K562 (cell line): ENCODE measurements around the gene NCKIPSD. TPM values are rescaled to one million over a fixed set of nuclear protein-coding genes. Genes with fewer than 3 reads are reported as not detected.

Source experiments
- ATAC-seq: fragments of 200-7000 bp; cut with Tn5 transposase; 3 replicates; pipeline ENCODE4 v1.9.1; 2020; ENCODE audit warnings: moderate library complexity
- BruUV-seq: library from RNA; stranded (reverse); fragments of 400-500 nt; replicated peaks from 2 replicates; lab custom pipeline; 2021; lab: Mats Ljungman, UMichigan
- CTCF ChIA-PET: fragments of 300-600 bp; formaldehyde crosslinking; extraction: SDS; loops from one replicate; lab custom pipeline; 2021; ENCODE audit warnings: low intra/inter-chr PET ratio; lab: Yijun Ruan, JAX
- POLR2A ChIA-PET: fragments of 300-600, 350-650 bp; sonication (Branson Sonifier 250); formaldehyde crosslinking; extraction: SDS; loops from one replicate; lab custom pipeline; 2021; ENCODE audit warnings: antibody characterized with exemption, inconsistent platforms; lab: Yijun Ruan, JAX
- DNase-seq, 4 experiments: peaks; one replicate each; pipeline versions ENCODE4 v3.0.0 to v3.0.0-alpha.2; 2011 to 2018; ENCODE audit warnings: low spot score in 3 of 4, mixed read lengths in 3 of 4; ENCODE audit errors: extremely low read depth in 1 of 4
- FAIRE-seq: peaks from 2 replicates; lab custom pipeline; 2011; peaks lifted over from hg19 to GRCh38; lab: Jason Lieb, UNC
- H2AFZ ChIP-seq: 2 replicates; pipeline ENCODE4 v1.6.0; 2011; ENCODE audit warnings: low read depth, low read length, control low read depth, inconsistent platforms
- H3K27ac ChIP-seq: fragments of 200-600 bp; 3 replicates; pipeline ENCODE4 v1.8.0; 2011; ENCODE audit warnings: low read depth, mild to moderate bottlenecking, control low read depth, inconsistent platforms, low read length, moderate library complexity, mixed read lengths; ENCODE audit errors: extremely low read depth
- H3K27me3 ChIP-seq, 2 experiments: fragments of 300-600 bp in 1 of 2; 2 replicates in 1 of 2; 3 replicates in 1 of 2; pipeline versions ENCODE4 v1.6.0 to v1.8.0; 2011; ENCODE audit warnings: inconsistent platforms in 2 of 2, low read length in 2 of 2, mild to moderate bottlenecking in 1 of 2, mixed read lengths in 1 of 2, moderate library complexity in 1 of 2; ENCODE audit not compliant: control insufficient read depth in 2 of 2, insufficient read depth in 2 of 2
- H3K36me3 ChIP-seq: fragments of 300-600 bp; 3 replicates; pipeline ENCODE4 v1.8.0; 2011; ENCODE audit warnings: mild to moderate bottlenecking, low read length, inconsistent platforms; ENCODE audit not compliant: control insufficient read depth, insufficient read depth
- H3K4me1 ChIP-seq, 2 experiments: fragments of 200-600 bp in 1 of 2; replicated peaks in 1 of 2; 2 replicates in 1 of 2; 3 replicates in 1 of 2; pipeline versions ENCODE4 v1.5.1 to v1.8.0; 2011; ENCODE audit warnings: inconsistent platforms in 2 of 2, low read length in 2 of 2, mild to moderate bottlenecking in 1 of 2, mixed read lengths in 1 of 2, moderate library complexity in 1 of 2; ENCODE audit not compliant: control insufficient read depth in 2 of 2, insufficient read depth in 2 of 2
- H3K4me2 ChIP-seq: 2 replicates; pipeline ENCODE4 v1.6.1; 2011; ENCODE audit warnings: low read length, control low read depth, inconsistent platforms, mixed read lengths; ENCODE audit not compliant: insufficient read depth
- H3K4me3 ChIP-seq: fragments of 200-600 bp; sonication (generic), shearing (Covaris generic); 2 replicates; pipeline ENCODE4 v1.5.1; 2016; ENCODE audit warnings: control low read depth, inconsistent platforms
- H3K79me2 ChIP-seq: fragments of 200-600 bp; 3 replicates; pipeline ENCODE4 v1.8.0; 2011; ENCODE audit warnings: low read length, inconsistent platforms; ENCODE audit not compliant: control insufficient read depth, insufficient read depth
- H3K9ac ChIP-seq, 2 experiments: 2 replicates each; pipeline versions ENCODE4 v1.6.0 to v1.6.1; 2011; ENCODE audit warnings: low read depth in 2 of 2, low read length in 2 of 2, control low read depth in 1 of 2, inconsistent platforms in 1 of 2, mild to moderate bottlenecking in 1 of 2, mixed read lengths in 1 of 2; ENCODE audit not compliant: insufficient read depth in 1 of 2
- H3K9me1 ChIP-seq: one replicate; pipeline ENCODE4 v1.6.0; 2011; ENCODE audit warnings: inconsistent platforms, mild to moderate bottlenecking, low read length, moderate library complexity; ENCODE audit not compliant: control insufficient read depth, insufficient read depth
- H3K9me3 ChIP-seq: replicated peaks from 2 replicates; pipeline ENCODE4 v1.5.1; 2011; ENCODE audit warnings: low read depth, low read length, inconsistent platforms; ENCODE audit not compliant: control insufficient read depth, insufficient read depth
- H4K20me1 ChIP-seq: replicated peaks from 2 replicates; pipeline ENCODE4 v1.6.1; 2011; ENCODE audit warnings: low read length, inconsistent platforms, mixed read lengths; ENCODE audit not compliant: control insufficient read depth, insufficient read depth
- ADNP ChIP-seq: fragments of 200-800 bp; sonication (Bioruptor generic); IDR thresholded peaks from 2 replicates; pipeline ENCODE4 v1.6.1; 2016; ENCODE audit warnings: missing genetic modification characterization, missing compliant biosample characterization
- ATF7 ChIP-seq: fragments of 450-650 bp; IDR thresholded peaks from 2 replicates; pipeline ENCODE4 v1.7.1; 2014; ENCODE audit warnings: mild to moderate bottlenecking, moderate library complexity
- BRF2 ChIP-seq: IDR thresholded peaks from 3 replicates; pipeline ENCODE4 v1.6.1; 2011; ENCODE audit warnings: borderline replicate concordance, mild to moderate bottlenecking; ENCODE audit not compliant: insufficient read length, insufficient read depth
- CREM ChIP-seq: IDR thresholded peaks from 2 replicates; pipeline ENCODE4 v1.6.1; 2014; ENCODE audit warnings: antibody characterized with exemption, low read depth
- E2F8 ChIP-seq: fragments of 450-650 bp; IDR thresholded peaks from 2 replicates; pipeline ENCODE4 v1.7.1; 2018; ENCODE audit warnings: mild to moderate bottlenecking, low read depth; ENCODE audit not compliant: partially characterized antibody
- FOXP4 ChIP-seq: sonication (generic); formaldehyde crosslinking; IDR thresholded peaks from 2 replicates; pipeline ENCODE4 v1.8.0; 2022; ENCODE audit warnings: mild to moderate bottlenecking, missing genetic modification reagents, borderline replicate concordance
- PTTG1 ChIP-seq: fragments of 450-650 bp; IDR thresholded peaks from 2 replicates; pipeline ENCODE4 v1.6.1; 2016; ENCODE audit warnings: low read depth, mild to moderate bottlenecking, missing genetic modification characterization, missing compliant biosample characterization
- SP1 ChIP-seq: sonication (generic); formaldehyde crosslinking; IDR thresholded peaks from 2 replicates; pipeline ENCODE4 v1.8.1; 2022; ENCODE audit warnings: mild to moderate bottlenecking, missing genetic modification reagents
- U2AF1 ChIP-seq: fragments of 200-400 bp; formaldehyde crosslinking; optimal IDR thresholded peaks from 2 replicates; pipeline ENCODE3; 2017; ENCODE audit warnings: mild to moderate bottlenecking, low read depth, low read length, moderate library complexity
- VEZF1 ChIP-seq: fragments of 200-800 bp; sonication (Bioruptor generic); IDR thresholded peaks from 2 replicates; pipeline ENCODE4 v1.6.1; 2017; ENCODE audit warnings: missing genetic modification characterization, missing compliant biosample characterization
- ZBTB43 ChIP-seq: sonication (generic); formaldehyde crosslinking; IDR thresholded peaks from 2 replicates; pipeline ENCODE4 v1.8.0; 2023; ENCODE audit warnings: mild to moderate bottlenecking, missing genetic modification reagents
- ZNF224 ChIP-seq: sonication (generic); formaldehyde crosslinking; IDR thresholded peaks from 2 replicates; pipeline ENCODE4 v1.8.0; 2022; ENCODE audit warnings: mild to moderate bottlenecking, missing genetic modification reagents
- ZNF23 ChIP-seq: fragments of 250-450 bp; sonication (Bioruptor Pico); IDR thresholded peaks from 2 replicates; pipeline ENCODE4 v1.4.0; 2020; ENCODE audit warnings: mild to moderate bottlenecking
- ZNF274 ChIP-seq: IDR thresholded peaks from 2 replicates; pipeline ENCODE4 v1.6.1; 2011; ENCODE audit warnings: low read depth, mild to moderate bottlenecking, low read length, moderate library complexity, borderline replicate concordance
- WGBS: fragments of 100-300 bp; shearing (Covaris generic); methylation state at CpG from one replicate; pipeline ENCODE4 v1.1.6; 2016; ENCODE audit warnings: low coverage, mixed read lengths; ENCODE audit not compliant: insufficient coverage; ENCODE audit errors: missing lambda C conversion rate; 5-methylcytosine and 5-hydroxymethylcytosine counted together
- in situ Hi-C: fragments of 300-500 bp; cut with MboI; formaldehyde crosslinking; loops from 4 replicates; pipeline ENCODE4 v1.15.0; 2018; ENCODE audit warnings: inconsistent platforms, mixed read lengths
- intact Hi-C: fragments of 100-400 bp; cut with micrococcal nuclease; formaldehyde crosslinking; loops from 2 replicates; pipeline ENCODE4 v1.14.2; 2022
- polyA plus RNA-seq, 8 experiments: library from polyadenylated mRNA; depleted of rRNA in 4 of 8; stranded (reverse) in 5 of 8; unstranded in 3 of 8; fragments of >200 nt; fragmentation: Nextera tagmentation in 2 of 8; fragmentation: Illumina TruSeq in 1 of 8; extraction: Ambion mirVana in 2 of 8; extraction: Trizol in 1 of 8; gene quantifications; 2 replicates each; pipeline versions ENCODE4 v1.2.1 to v1.2.3, GENCODE V29; 2011 to 2014; ENCODE audit warnings: inconsistent platforms in 1 of 8, missing spikeins in 1 of 8
- total RNA-seq, 7 experiments: library from RNA; depleted of rRNA in 6 of 7; stranded (reverse); fragments of >200 nt in 6 of 7; fragmentation: Illumina TruSeq in 2 of 7; extraction: Trizol in 2 of 7; gene quantifications; 2 replicates each; pipeline versions ENCODE4 v1.2.1 to v1.2.3, GENCODE V29; 2011 to 2021; ENCODE audit warnings: low replicate concordance in 1 of 7

Gene NCKIPSD
- total and polyA plus RNA-seq, 9 of the 15 experiments (the other 6 are each of a cell fraction or from before 2014, with no cell fraction given): 0.49 to 24.4 (median 12.3) TPM

GRCh38 chr3:48708481-48708889 is 22.8 kb upstream of the NCKIPSD start:
- intact Hi-C loops (no loop called here), in situ Hi-C loops (no loop called here)
- Histone ChIP-seq H3K27me3 (no peaks in the 10 kb centered on the region), H3K4me3 (no peak overlapping the region), H4K20me1 (peaks cover 6% of the 10 kb centered on the region; the same call in 1 of the 2 replicates), H3K4me2 (no peak overlapping the region), H3K27ac (no peak overlapping the region), H3K36me3 (peaks cover 57% of the 10 kb centered on the region; the same call in 2 of the 3 replicates), H3K9me3 (no peaks in the 10 kb centered on the region), H3K79me2 (peaks cover 88% of the 10 kb centered on the region), H3K4me1 (no peaks in the 10 kb centered on the region; a peak in 1 of 5 replicates), H2AFZ (no peak overlapping the region), H3K9me1 (no peaks in the 10 kb centered on the region), H3K9ac (peak overlapping the region in 1 of 2 experiments; percentile 14; a peak in 1 of 4 replicates)
- ChIA-PET CTCF (no interaction called here), POLR2A (interaction anchor here (0.9 to 2.1 kb wide), 3 partner anchors 11 to 226 kb away, joined by 3 to 8 read pairs (median 4); no protein-coding TSS in a partner anchor)
- WGBS: 36% methylated on average over 2 of the region's 2 CpGs
- ATAC-seq: no peak
- DNase-seq: no peak
- FAIRE-seq: peak; percentile 23
- BruUV-seq: no TSS peak
- no peak for TF ChIP-seq SP1 (CRISPR knock-in tag)
- no peak for TF ChIP-seq ZBTB43 (CRISPR knock-in tag)
- no peak for TF ChIP-seq BRF2
- no peak for TF ChIP-seq ZNF224
- no peak for TF ChIP-seq ZNF23 (CRISPR knock-in tag)
- no peak for TF ChIP-seq U2AF1
- TF ChIP-seq ZNF274: no peak
- TF ChIP-seq ADNP (tag): no peak
- no peak for TF ChIP-seq E2F8
- no peak for TF ChIP-seq VEZF1
- TF ChIP-seq FOXP4 (CRISPR knock-in tag): no peak
- no peak for TF ChIP-seq CREM
- TF ChIP-seq PTTG1 (tag): no peak
- no peak for TF ChIP-seq ATF7
